HG02885 (cell line): Measurements from ENCODE around the gene PCCA.
"Not testable (repeated sequence)": the region's sequence is repeated elsewhere in the genome, so short reads cannot be mapped to it uniquely, and the experiment has no call there.

Experiments
- ATAC-seq: cut with Tn5 transposase; IDR thresholded peaks from one replicate; pipeline ENCODE4 v1.9.1; 2021; ENCODE audit warnings: mild to moderate bottlenecking; ENCODE audit not compliant: unreplicated experiment, poor library complexity

PCCA gene

GRCh38 chr13:100297413-100297812, 208.5 kb downstream of the PCCA start:
- ATAC-seq = no peak

GRCh38 chr13:100298116-100298681, 209.3 kb downstream of the PCCA start:
- ATAC-seq = no peak

- no peak for ATAC-seq
Measured at GRCh38 chr13:100298691-100299090, 209.8 kb downstream of the PCCA start.

GRCh38 chr13:100300243-100300642, 211.3 kb downstream of the PCCA start:
- ATAC-seq = no peak

- no peak for ATAC-seq
Measured at GRCh38 chr13:100300708-100301107, 211.8 kb downstream of the PCCA start.

- no peak for ATAC-seq
Measured at GRCh38 chr13:100301418-100301817, 212.5 kb downstream of the PCCA start.

- ATAC-seq = no peak
Measured at GRCh38 chr13:100302391-100302790, 213.5 kb downstream of the PCCA start.

GRCh38 chr13:100304229-100304628, 215.3 kb downstream of the PCCA start:
- no peak for ATAC-seq

GRCh38 chr13:100305398-100305797, 216.5 kb downstream of the PCCA start:
- ATAC-seq = peak; percentile 73

GRCh38 chr13:100306030-100306429, 217.1 kb downstream of the PCCA start:
- ATAC-seq = no peak

GRCh38 chr13:100306434-100306999, 217.6 kb downstream of the PCCA start:
- no peak for ATAC-seq

GRCh38 chr13:100314132-100314910, 225.4 kb downstream of the PCCA start:
- no peak for ATAC-seq

- no peak for ATAC-seq
Measured at GRCh38 chr13:100315522-100315921, 226.6 kb downstream of the PCCA start.

- not testable (repeated sequence) for ATAC-seq
Measured at GRCh38 chr13:100318473-100318872, 229.6 kb downstream of the PCCA start.

GRCh38 chr13:100323937-100324336, 235.0 kb downstream of the PCCA start:
- no peak for ATAC-seq

- ATAC-seq = no peak
Measured at GRCh38 chr13:100330662-100331061, 241.8 kb downstream of the PCCA start.

GRCh38 chr13:100333141-100333540, 244.2 kb downstream of the PCCA start:
- ATAC-seq = no peak

- no peak for ATAC-seq
Measured at GRCh38 chr13:100334214-100334613, 245.3 kb downstream of the PCCA start.

GRCh38 chr13:100336795-100337516, 248.1 kb downstream of the PCCA start:
- ATAC-seq = no peak

- ATAC-seq = no peak
Measured at GRCh38 chr13:100338275-100338674, 249.4 kb downstream of the PCCA start.

- ATAC-seq = no peak
Measured at GRCh38 chr13:100339411-100339940, 250.6 kb downstream of the PCCA start.
